ENCODE measurements around the gene CEP152. TPM values are rescaled to one million over a fixed set of nuclear protein-coding genes. Genes with fewer than 3 reads are reported as not detected.

The CEP152 gene
- total and polyA plus RNA-seq, 9 of the 15 experiments (the other 6 are each of a cell fraction or from before 2014, with no cell fraction given) = 9.9 to 43.0 (median 23.6) TPM

GRCh38 chr15:48693484-48693883 lies 117.4 kb downstream of the CEP152 start:
- Histone ChIP-seq H3K9ac (ENCODE audit: insufficient read depth in 1 of 2, low read depth in 2 of 2, low read length in 2 of 2) (no peak overlapping the region), H3K9me1 (ENCODE audit: control insufficient read depth, insufficient read depth, low read length) (no peaks in the 10 kb centered on the region), H3K36me3 (ENCODE audit: control insufficient read depth, insufficient read depth, low read length) (no peaks in the 10 kb centered on the region), H2AFZ (ENCODE audit: low read depth, low read length) (no peak overlapping the region), H3K4me3 (no peak overlapping the region), H4K20me1 (replicated peaks; ENCODE audit: control insufficient read depth, insufficient read depth, low read length) (no peaks in the 10 kb centered on the region), H3K4me1 (replicated peaks in 1 of 2; ENCODE audit: control insufficient read depth in 2 of 2, insufficient read depth in 2 of 2, low read length in 2 of 2) (peaks cover 0 to 22% of the 10 kb centered on the region in 2 experiments; a peak in 2 of 5 replicates), H3K27me3 (ENCODE audit: control insufficient read depth in 2 of 2, insufficient read depth in 2 of 2, low read length in 2 of 2) (no peaks in the 10 kb centered on the region), H3K9me3 (replicated peaks; ENCODE audit: control insufficient read depth, insufficient read depth, low read depth, low read length) (no peaks in the 10 kb centered on the region), H3K79me2 (ENCODE audit: control insufficient read depth, insufficient read depth, low read length) (no peaks in the 10 kb centered on the region), H3K27ac (ENCODE audit: extremely low read depth, low read depth, low read length) (no peak overlapping the region), H3K4me2 (ENCODE audit: insufficient read depth, low read length) (no peak overlapping the region)
- no peak for ATAC-seq
- ChIA-PET CTCF (ENCODE audit: low intra/inter-chr PET ratio) (no interaction called here), POLR2A (interaction anchor here (0.6 to 1.5 kb wide), 5 partner anchors 13 to 128 kb away, joined by 3 to 6 read pairs (median 4); no protein-coding TSS in a partner anchor)
- no TSS peak for BruUV-seq (replicated peaks)
- no peak for DNase-seq (ENCODE audit: extremely low read depth in 1 of 4, low spot score in 3 of 4)
- FAIRE-seq = no peak
- in situ Hi-C loops (cut with MboI) = no loop called here
- intact Hi-C loops (cut with micrococcal nuclease) = no loop called here
- no peak for TF ChIP-seq CBX1 (IDR thresholded peaks at IDR 0.05; ENCODE audit: low read depth)
- TF ChIP-seq TAF7 (tag; IDR thresholded peaks at IDR 0.05) = no peak
- TF ChIP-seq, protein P1, sequence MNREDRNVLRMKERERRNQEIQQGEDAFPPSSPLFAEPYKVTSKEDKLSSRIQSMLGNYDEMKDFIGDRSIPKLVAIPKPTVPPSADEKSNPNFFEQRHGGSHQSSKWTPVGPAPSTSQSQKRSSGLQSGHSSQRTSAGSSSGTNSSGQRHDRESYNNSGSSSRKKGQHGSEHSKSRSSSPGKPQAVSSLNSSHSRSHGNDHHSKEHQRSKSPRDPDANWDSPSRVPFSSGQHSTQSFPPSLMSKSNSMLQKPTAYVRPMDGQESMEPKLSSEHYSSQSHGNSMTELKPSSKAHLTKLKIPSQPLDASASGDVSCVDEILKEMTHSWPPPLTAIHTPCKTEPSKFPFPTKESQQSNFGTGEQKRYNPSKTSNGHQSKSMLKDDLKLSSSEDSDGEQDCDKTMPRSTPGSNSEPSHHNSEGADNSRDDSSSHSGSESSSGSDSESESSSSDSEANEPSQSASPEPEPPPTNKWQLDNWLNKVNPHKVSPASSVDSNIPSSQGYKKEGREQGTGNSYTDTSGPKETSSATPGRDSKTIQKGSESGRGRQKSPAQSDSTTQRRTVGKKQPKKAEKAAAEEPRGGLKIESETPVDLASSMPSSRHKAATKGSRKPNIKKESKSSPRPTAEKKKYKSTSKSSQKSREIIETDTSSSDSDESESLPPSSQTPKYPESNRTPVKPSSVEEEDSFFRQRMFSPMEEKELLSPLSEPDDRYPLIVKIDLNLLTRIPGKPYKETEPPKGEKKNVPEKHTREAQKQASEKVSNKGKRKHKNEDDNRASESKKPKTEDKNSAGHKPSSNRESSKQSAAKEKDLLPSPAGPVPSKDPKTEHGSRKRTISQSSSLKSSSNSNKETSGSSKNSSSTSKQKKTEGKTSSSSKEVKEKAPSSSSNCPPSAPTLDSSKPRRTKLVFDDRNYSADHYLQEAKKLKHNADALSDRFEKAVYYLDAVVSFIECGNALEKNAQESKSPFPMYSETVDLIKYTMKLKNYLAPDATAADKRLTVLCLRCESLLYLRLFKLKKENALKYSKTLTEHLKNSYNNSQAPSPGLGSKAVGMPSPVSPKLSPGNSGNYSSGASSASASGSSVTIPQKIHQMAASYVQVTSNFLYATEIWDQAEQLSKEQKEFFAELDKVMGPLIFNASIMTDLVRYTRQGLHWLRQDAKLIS (CRISPR knock-in tag; IDR thresholded peaks at IDR 0.05) = no peak
- no peak for TF ChIP-seq ZNF253 (CRISPR knock-in tag; conservative IDR thresholded peaks at IDR 0.05)
- no peak for TF ChIP-seq PHTF2 (CRISPR knock-in tag; IDR thresholded peaks at IDR 0.05)
- TF ChIP-seq TAF15 (IDR thresholded peaks at IDR 0.05; ENCODE audit: low read depth, low read length) = no peak
- no peak for TF ChIP-seq HOXB6 (CRISPR knock-in tag; IDR thresholded peaks at IDR 0.05; ENCODE audit: borderline replicate concordance)
- no peak for TF ChIP-seq MYC (IDR thresholded peaks at IDR 0.05; ENCODE audit: low read depth, low read length)
- TF ChIP-seq MYC (CRISPR knock-in tag; IDR thresholded peaks at IDR 0.05; ENCODE audit: borderline replicate concordance, low read depth) = no peak
- TF ChIP-seq, protein P2, sequence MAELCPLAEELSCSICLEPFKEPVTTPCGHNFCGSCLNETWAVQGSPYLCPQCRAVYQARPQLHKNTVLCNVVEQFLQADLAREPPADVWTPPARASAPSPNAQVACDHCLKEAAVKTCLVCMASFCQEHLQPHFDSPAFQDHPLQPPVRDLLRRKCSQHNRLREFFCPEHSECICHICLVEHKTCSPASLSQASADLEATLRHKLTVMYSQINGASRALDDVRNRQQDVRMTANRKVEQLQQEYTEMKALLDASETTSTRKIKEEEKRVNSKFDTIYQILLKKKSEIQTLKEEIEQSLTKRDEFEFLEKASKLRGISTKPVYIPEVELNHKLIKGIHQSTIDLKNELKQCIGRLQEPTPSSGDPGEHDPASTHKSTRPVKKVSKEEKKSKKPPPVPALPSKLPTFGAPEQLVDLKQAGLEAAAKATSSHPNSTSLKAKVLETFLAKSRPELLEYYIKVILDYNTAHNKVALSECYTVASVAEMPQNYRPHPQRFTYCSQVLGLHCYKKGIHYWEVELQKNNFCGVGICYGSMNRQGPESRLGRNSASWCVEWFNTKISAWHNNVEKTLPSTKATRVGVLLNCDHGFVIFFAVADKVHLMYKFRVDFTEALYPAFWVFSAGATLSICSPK (IDR thresholded peaks at IDR 0.05; ENCODE audit: borderline replicate concordance) = no peak
- no peak for TF ChIP-seq TSC22D4 (tag; IDR thresholded peaks at IDR 0.05)
- TF ChIP-seq FOSL1 (tag; conservative IDR thresholded peaks at IDR 0.05) = peak; percentile 27; the same call in 1 of the 2 replicates
- TF ChIP-seq ZMIZ1 (IDR thresholded peaks at IDR 0.05; ENCODE audit: low read depth in 2 of 2, low read length in 2 of 2) = no peak
- no peak for TF ChIP-seq ELF4 (CRISPR knock-in tag; IDR thresholded peaks at IDR 0.05)
- no peak for TF ChIP-seq NFIC (IDR thresholded peaks at IDR 0.05)
- TF ChIP-seq ZNF551 (CRISPR knock-in tag; IDR thresholded peaks at IDR 0.05) = no peak
